A549 (cell line): ENCODE results near the gene TNNC1. TPM values are rescaled to one million over a fixed set of nuclear protein-coding genes. Genes with fewer than 3 reads are reported as not detected.

Experiments used
- ATAC-seq, 2 experiments: fragments of 200-7000 bp in 1 of 2; fragments of >200 bp in 1 of 2; cut with Nextera tagmentation in 1 of 2; cut with Tn5 transposase in 1 of 2; 3 replicates each; pipeline versions ENCODE4 v1.8.0 to v1.9.1; 2018 to 2020; ENCODE audit warnings: mild to moderate bottlenecking in 1 of 2, moderate library complexity in 1 of 2
- CTCF ChIA-PET: fragments of 300-600 bp; sonication (Branson Sonifier 250); formaldehyde crosslinking; extraction: SDS; loops from one replicate; lab custom pipeline; 2021; ENCODE audit warnings: antibody characterized with exemption, inconsistent platforms; lab: Yijun Ruan, JAX
- POLR2A ChIA-PET: fragments of 350-600 bp; formaldehyde crosslinking; extraction: SDS; loops from one replicate; lab custom pipeline; 2021; ENCODE audit warnings: antibody characterized with exemption, inconsistent platforms; lab: Yijun Ruan, JAX
- DNase-seq, 2 experiments: peaks; one replicate each; pipeline versions ENCODE4 v3.0.0 to v3.0.0-alpha.2; 2011 to 2016; ENCODE audit warnings: low read depth in 1 of 2, low spot score in 1 of 2
- FAIRE-seq: peaks from 2 replicates; lab custom pipeline; 2011; peaks lifted over from hg19 to GRCh38; lab: Jason Lieb, UNC
- H3K27ac ChIP-seq, 2 experiments: fragments of >200 bp; sonication (Bioruptor Twin); formaldehyde crosslinking; 3 replicates each; pipeline ENCODE4 v1.5.1; 2016 to 2017
- H3K4me1 ChIP-seq: fragments of >200 bp; sonication (Bioruptor Twin); formaldehyde crosslinking; 3 replicates; pipeline ENCODE4 v1.6.1; 2016
- H3K4me2 ChIP-seq: fragments of >200 bp; sonication (Bioruptor Twin); formaldehyde crosslinking; 3 replicates; pipeline ENCODE4 v1.6.1; 2016
- H3K4me3 ChIP-seq: fragments of >200 bp; sonication (Bioruptor Twin); formaldehyde crosslinking; 3 replicates; pipeline ENCODE4 v1.5.1; 2016
- H3K9me3 ChIP-seq: fragments of >200 bp; sonication (Bioruptor Twin); formaldehyde crosslinking; 3 replicates; pipeline ENCODE4 v1.6.1; 2016
- CBX2 ChIP-seq: fragments of 200-600 bp; sonication (generic); IDR thresholded peaks from 2 replicates; pipeline ENCODE4 v1.6.1; 2016; ENCODE audit warnings: low read depth, mild to moderate bottlenecking, borderline replicate concordance
- CBX8 ChIP-seq: fragments of 200-600 bp; sonication (generic); IDR thresholded peaks from 2 replicates; pipeline ENCODE4 v1.6.1; 2016
- CEBPB ChIP-seq, 2 experiments: fragments of >200 bp in 1 of 2; sonication (Bioruptor Twin) in 1 of 2; formaldehyde crosslinking in 1 of 2; IDR thresholded peaks; 2 replicates each; pipeline ENCODE4 v1.6.1; 2012 to 2016
- CHD2 ChIP-seq: fragments of 150-350 bp; IDR thresholded peaks from 2 replicates; pipeline ENCODE4 v1.6.1; 2014; ENCODE audit warnings: low read length; ENCODE audit not compliant: partially characterized antibody
- CHD4 ChIP-seq: fragments of 200-600 bp; sonication (generic); IDR thresholded peaks from 2 replicates; pipeline ENCODE4 v1.6.1; 2016; ENCODE audit warnings: antibody characterized with exemption, mild to moderate bottlenecking, borderline replicate concordance
- CTCF ChIP-seq: fragments of >200 bp; sonication (Bioruptor Twin); formaldehyde crosslinking; IDR thresholded peaks from 3 replicates; pipeline ENCODE4 v1.5.1; 2016
- EHMT2 ChIP-seq: fragments of 200-600 bp; sonication (generic); IDR thresholded peaks from 2 replicates; pipeline ENCODE4 v1.6.1; 2016; ENCODE audit warnings: antibody characterized with exemption, low read depth, mild to moderate bottlenecking, moderate library complexity
- ELK1 ChIP-seq: fragments of 150-350 bp; IDR thresholded peaks from 2 replicates; pipeline ENCODE4 v1.6.1; 2014; ENCODE audit warnings: low read depth, mild to moderate bottlenecking, low read length
- ESRRA ChIP-seq: fragments of 150-350 bp; IDR thresholded peaks from 2 replicates; pipeline ENCODE4 v1.6.1; 2014; ENCODE audit warnings: mild to moderate bottlenecking, low read length, borderline replicate concordance
- FOXS1 ChIP-seq: fragments of 250-450 bp; sonication (Bioruptor Pico); IDR thresholded peaks from 2 replicates; pipeline ENCODE4 v1.5.0; 2020; ENCODE audit warnings: mild to moderate bottlenecking, moderate library complexity
- HOXB13 ChIP-seq: fragments of 250-450 bp; sonication (Bioruptor Pico); IDR thresholded peaks from 2 replicates; pipeline ENCODE4 v1.5.0; 2020; ENCODE audit warnings: low read depth, mild to moderate bottlenecking, moderate library complexity
- HOXB5 ChIP-seq: fragments of 250-450 bp; sonication (Bioruptor Pico); IDR thresholded peaks from 2 replicates; pipeline ENCODE4 v1.5.0; 2020; ENCODE audit warnings: mild to moderate bottlenecking, moderate library complexity
- JUNB ChIP-seq: fragments of >200 bp; sonication (Bioruptor Twin); formaldehyde crosslinking; IDR thresholded peaks from 2 replicates; pipeline ENCODE4 v1.6.1; 2016
- MAFK ChIP-seq: fragments of 450-650 bp; IDR thresholded peaks from 2 replicates; pipeline ENCODE4 v1.6.1; 2014; ENCODE audit not compliant: partially characterized antibody
- MYC ChIP-seq: IDR thresholded peaks from 2 replicates; pipeline ENCODE4 v1.6.1; 2012; ENCODE audit warnings: mild to moderate bottlenecking, inconsistent platforms, low read length, improper control_type of control experiment, borderline replicate concordance
- NR3C1 ChIP-seq: fragments of >200 bp; sonication (Bioruptor Twin); formaldehyde crosslinking; IDR thresholded peaks from 3 replicates; pipeline ENCODE4 v1.6.1; 2017
- PBX3 ChIP-seq: IDR thresholded peaks from 2 replicates; pipeline ENCODE4 v1.6.1; 2012
- PHF8 ChIP-seq: fragments of 200-600 bp; sonication (generic); IDR thresholded peaks from 2 replicates; pipeline ENCODE4 v1.6.1; 2016; ENCODE audit warnings: low read depth, mild to moderate bottlenecking, antibody characterized with exemption, moderate library complexity, borderline replicate concordance
- POLR2AphosphoS2 ChIP-seq: conservative IDR thresholded peaks from 2 replicates; pipeline ENCODE4 v1.6.1; 2012; ENCODE audit warnings: low read length, improper control_type of control experiment, inconsistent platforms
- RAD21 ChIP-seq, 2 experiments: fragments of >200 bp in 1 of 2; sonication (Bioruptor Twin) in 1 of 2; formaldehyde crosslinking in 1 of 2; IDR thresholded peaks in 1 of 2; conservative IDR thresholded peaks in 1 of 2; 2 replicates in 1 of 2; 3 replicates in 1 of 2; pipeline ENCODE4 v1.6.1; 2012 to 2018; ENCODE audit warnings: inconsistent platforms in 1 of 2
- RARB ChIP-seq: fragments of 250-450 bp; sonication (Bioruptor Pico); IDR thresholded peaks from 2 replicates; pipeline ENCODE4 v1.8.0; 2021; ENCODE audit warnings: mild to moderate bottlenecking, moderate library complexity
- SMC3 ChIP-seq: fragments of >200 bp; sonication (Bioruptor Twin); formaldehyde crosslinking; IDR thresholded peaks from 3 replicates; pipeline ENCODE4 v1.6.1; 2018; ENCODE audit warnings: inconsistent platforms
- TFCP2L1 ChIP-seq: fragments of 250-450 bp; sonication (Bioruptor Pico); IDR thresholded peaks from 2 replicates; pipeline ENCODE4 v1.5.0; 2021; ENCODE audit warnings: mild to moderate bottlenecking
- ZFP36 ChIP-seq: fragments of 450-650 bp; IDR thresholded peaks from 2 replicates; pipeline ENCODE4 v1.6.1; 2014; ENCODE audit warnings: borderline replicate concordance; ENCODE audit not compliant: partially characterized antibody
- WGBS: methylation state at CpG from one replicate; pipeline ENCODE4 v1.1.6; 2017; ENCODE audit errors: missing lambda C conversion rate; 5-methylcytosine and 5-hydroxymethylcytosine counted together
- polyA plus RNA-seq, 4 experiments: library from polyadenylated mRNA; depleted of rRNA in 3 of 4; stranded (reverse); fragments of >200 nt; fragmentation: RNase III in 1 of 4; extraction: RNeasy Plus Mini Kit Qiagen cat#74134 plus additional on column Dnase treatment in 1 of 4; gene quantifications; 2 replicates in 3 of 4; 3 replicates in 1 of 4; pipeline ENCODE4 v1.2.3, GENCODE V29; 2011 to 2017
- TF ChIP-seq, protein P1 (sequence below): fragments of >200 bp; sonication (Bioruptor Twin); formaldehyde crosslinking; IDR thresholded peaks from 2 replicates; pipeline ENCODE4 v1.6.1; 2016
- TF ChIP-seq, protein P2 (sequence below): IDR thresholded peaks from 2 replicates; pipeline ENCODE4 v1.6.1; 2012

TNNC1 gene
- polyA plus RNA-seq, 2 of the 4 experiments (the other 2 are of a cell fraction), result 2.6 to 4.5 TPM

DNA sequence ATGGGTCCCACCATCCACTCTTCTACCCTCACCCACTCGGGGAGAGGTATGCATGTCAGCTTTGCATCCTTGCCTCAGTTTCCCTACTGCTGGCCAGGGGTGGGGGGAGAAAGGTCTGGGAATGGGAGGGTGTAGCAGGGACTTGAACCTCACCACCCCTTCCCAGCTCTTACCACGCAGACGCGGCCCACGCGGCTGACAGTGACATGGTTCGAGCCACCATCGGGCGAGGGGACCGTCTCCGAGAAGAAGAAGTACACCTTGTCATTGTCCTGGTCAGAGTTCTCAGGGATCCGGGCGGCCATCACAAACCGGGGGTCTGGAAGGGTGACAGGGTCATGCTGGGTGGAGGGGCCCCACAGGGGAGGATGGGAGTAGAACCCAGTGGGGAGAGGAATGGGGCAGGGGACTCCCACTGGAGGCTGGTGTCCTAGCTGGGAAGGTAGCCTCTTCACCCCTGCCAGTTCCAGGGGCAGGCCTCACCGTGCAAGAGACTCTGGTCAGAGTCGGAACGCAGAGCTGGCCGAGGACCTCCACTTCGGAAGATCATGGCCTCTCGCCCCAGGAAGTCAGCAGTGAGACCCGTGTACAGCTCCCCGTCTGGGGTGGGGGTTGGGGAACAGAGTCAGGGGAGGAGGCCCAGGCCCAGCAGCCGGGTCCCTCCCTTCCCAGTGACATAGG is 12.6 kb downstream of the TNNC1 start:
- CTCF ChIA-PET, result interaction anchor here (14.4 kb wide), 1 partner anchor 12 kb away, joined by 351 read pairs; no protein-coding TSS in a partner anchor
- POLR2A ChIA-PET, result no interaction called here

DNA sequence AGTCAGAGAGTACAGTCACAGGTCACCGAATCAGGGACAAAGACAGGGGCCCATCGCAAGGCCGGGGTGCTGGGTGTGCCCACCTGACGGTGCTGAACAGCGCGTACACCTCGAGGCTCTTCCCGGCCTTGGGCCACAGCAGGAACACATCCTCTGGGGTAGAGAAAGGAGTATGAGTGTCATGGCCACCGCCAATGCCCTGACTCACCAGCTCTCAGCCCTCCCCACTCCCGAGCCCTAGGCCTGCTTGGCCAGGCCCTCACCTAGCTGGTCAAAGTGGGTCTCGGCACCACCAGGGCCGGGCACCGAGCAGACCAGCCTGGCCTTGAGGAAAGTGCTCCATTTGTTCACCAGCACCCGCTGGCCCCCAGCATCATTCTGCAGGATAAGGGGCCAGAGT is 13.2 kb downstream of the TNNC1 start:
- POLR2A ChIA-PET, result no interaction called here
- CTCF ChIA-PET, result interaction anchor here (14.4 kb wide), 1 partner anchor 11 kb away, joined by 351 read pairs; no protein-coding TSS in a partner anchor
- H3K9me3 ChIP-seq, result no peaks in the 10 kb centered on the region
- no peak overlapping the region for H3K4me2 ChIP-seq
- TF ChIP-seq, protein P1, sequence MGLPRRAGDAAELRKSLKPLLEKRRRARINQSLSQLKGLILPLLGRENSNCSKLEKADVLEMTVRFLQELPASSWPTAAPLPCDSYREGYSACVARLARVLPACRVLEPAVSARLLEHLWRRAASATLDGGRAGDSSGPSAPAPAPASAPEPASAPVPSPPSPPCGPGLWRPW, result no peak
- TF ChIP-seq CHD4 (no peak), NR3C1 (no peak), ELK1 (no peak), ZFP36 (no peak), EHMT2 (no peak), MYC (no peak), POLR2AphosphoS2 (no peak)
- TF ChIP-seq, protein P2, sequence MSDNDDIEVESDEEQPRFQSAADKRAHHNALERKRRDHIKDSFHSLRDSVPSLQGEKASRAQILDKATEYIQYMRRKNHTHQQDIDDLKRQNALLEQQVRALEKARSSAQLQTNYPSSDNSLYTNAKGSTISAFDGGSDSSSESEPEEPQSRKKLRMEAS, result no peak
- FAIRE-seq, result no peak
- H3K4me3 ChIP-seq, result no peak overlapping the region
- WGBS, result 81% methylated on average over 9 of the region's 14 CpGs
- H3K4me1 ChIP-seq, result no peaks in the 10 kb centered on the region
- ATAC-seq, result no peak
- DNase-seq, result no peak
- H3K27ac ChIP-seq, result no peak overlapping the region

More for the DNA sequence above, 12.6 kb downstream of the TNNC1 start:
- no peak overlapping the region for H3K27ac ChIP-seq
- H3K9me3 ChIP-seq, result no peaks in the 10 kb centered on the region
- H3K4me2 ChIP-seq, result no peak overlapping the region
- no peaks in the 10 kb centered on the region for H3K4me1 ChIP-seq
- TF ChIP-seq JUNB (no peak), CBX2 (no peak), PHF8 (no peak), ESRRA (no peak), HOXB13 (CRISPR knock-in tag) (no peak), TFCP2L1 (no peak), POLR2AphosphoS2 (no peak)
- no peak for ATAC-seq
- DNase-seq, result no peak
- no peak for FAIRE-seq
- WGBS, result 91% methylated on average over 15 of the region's 23 CpGs
- H3K4me3 ChIP-seq, result no peak overlapping the region

DNA sequence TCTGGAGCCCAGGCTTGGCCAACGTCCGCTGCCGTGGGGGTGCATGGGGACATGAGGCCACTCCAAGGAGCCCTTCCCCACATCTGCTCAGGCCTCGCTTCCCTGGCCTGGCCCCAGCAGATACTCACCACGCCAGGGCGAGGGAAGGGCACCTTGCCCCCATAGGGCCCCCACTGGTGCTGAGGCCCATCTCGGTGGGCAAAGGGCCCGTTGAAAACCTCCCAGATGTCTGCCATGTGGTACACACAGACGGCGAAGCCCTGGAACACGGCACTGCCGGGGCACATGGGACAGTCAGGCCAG is 13.6 kb downstream of the TNNC1 start:
- DNase-seq (no peak), FAIRE-seq (no peak), ATAC-seq (no peak)
- ChIA-PET POLR2A (no interaction called here), CTCF (interaction anchor here (3.6 kb wide), 1 partner anchor 12 kb away, joined by 17 read pairs; no protein-coding TSS in a partner anchor)
- Histone ChIP-seq H3K4me2 (no peak overlapping the region), H3K27ac (no peak overlapping the region), H3K9me3 (no peaks in the 10 kb centered on the region), H3K4me3 (no peak overlapping the region), H3K4me1 (no peaks in the 10 kb centered on the region)
- no CpG with 5 or more reads among the region's 12 CpGs for WGBS
- no peak for TF ChIP-seq CBX8
- TF ChIP-seq CHD2, result no peak
- no peak for TF ChIP-seq JUNB
- TF ChIP-seq CEBPB (IDR thresholded peaks at IDR 0.05), result no peak
- no peak for TF ChIP-seq PBX3
- TF ChIP-seq CTCF, result no peak
- TF ChIP-seq ESRRA, result no peak
- no peak for TF ChIP-seq NR3C1
- TF ChIP-seq PHF8, result no peak
- TF ChIP-seq MAFK, result no peak
- TF ChIP-seq HOXB5 (CRISPR knock-in tag), result no peak
- no peak for TF ChIP-seq FOXS1 (CRISPR knock-in tag)
- no peak for TF ChIP-seq RARB (CRISPR knock-in tag)
- TF ChIP-seq RAD21 (conservative IDR thresholded peaks at IDR 0.05 in 1 of 2, IDR thresholded peaks at IDR 0.05 in 1 of 2), result no peak
- no peak for TF ChIP-seq SMC3
